SK-N-SH treated with all-trans-retinoic acid at 6 μM for 48 hours (cell line): ENCODE measurements around the gene CBFA2T3.

ENCODE experiments used
- ATAC-seq: fragments of 200-7000 bp; cut with Tn5 transposase; 3 replicates; pipeline ENCODE4 v1.9.1; 2020; ENCODE audit warnings: mild to moderate bottlenecking, moderate library complexity
- ARNTL ChIP-seq: fragments of 450-650 bp; formaldehyde crosslinking; IDR thresholded peaks from 2 replicates; pipeline ENCODE4 v1.5.0; 2020; ENCODE audit warnings: low read depth, mild to moderate bottlenecking, moderate library complexity, borderline replicate concordance
- BACH2 ChIP-seq: fragments of 250-450 bp; sonication (Bioruptor Pico); IDR thresholded peaks from 2 replicates; pipeline ENCODE4 v1.9.0; 2021; ENCODE audit warnings: mild to moderate bottlenecking, borderline replicate concordance
- CREB5 ChIP-seq: fragments of 250-450 bp; sonication (Bioruptor Pico); IDR thresholded peaks from 2 replicates; pipeline ENCODE4 v1.5.1; 2020; ENCODE audit warnings: low read depth, mild to moderate bottlenecking, moderate library complexity
- CSDC2 ChIP-seq: fragments of 250-450 bp; sonication (Bioruptor Pico); IDR thresholded peaks from 2 replicates; pipeline ENCODE4 v1.5.0; 2020; ENCODE audit warnings: mild to moderate bottlenecking, moderate library complexity
- ESRRG ChIP-seq: fragments of 250-450 bp; sonication (Bioruptor Pico); IDR thresholded peaks from 2 replicates; pipeline ENCODE4 v1.6.1; 2021; ENCODE audit warnings: mild to moderate bottlenecking
- GLIS3 ChIP-seq: fragments of 250-450 bp; sonication (Bioruptor Pico); IDR thresholded peaks from 2 replicates; pipeline ENCODE4 v1.5.0; 2020; ENCODE audit warnings: mild to moderate bottlenecking, moderate library complexity
- ISL1 ChIP-seq: fragments of 250-450 bp; sonication (Bioruptor Pico); IDR thresholded peaks from 2 replicates; pipeline ENCODE4 v2.1.2; 2022; ENCODE audit warnings: mild to moderate bottlenecking, moderate library complexity
- OSR1 ChIP-seq: fragments of 250-450 bp; sonication (Bioruptor Pico); IDR thresholded peaks from 2 replicates; pipeline ENCODE4 v1.8.0; 2022; ENCODE audit warnings: moderate library complexity, mild to moderate bottlenecking, inconsistent platforms
- PATZ1 ChIP-seq: fragments of 250-450 bp; sonication (Bioruptor Pico); IDR thresholded peaks from 2 replicates; pipeline ENCODE4 v1.8.0; 2020; ENCODE audit warnings: mild to moderate bottlenecking, moderate library complexity, borderline replicate concordance
- POU6F1 ChIP-seq: fragments of 250-450 bp; sonication (Bioruptor Pico); IDR thresholded peaks from 2 replicates; pipeline ENCODE4 v1.8.0; 2021; ENCODE audit warnings: low read depth, mild to moderate bottlenecking, moderate library complexity, borderline replicate concordance
- PPARA ChIP-seq: fragments of 250-450 bp; sonication (Bioruptor Pico); IDR thresholded peaks from 2 replicates; pipeline ENCODE4 v1.5.0; 2020; ENCODE audit warnings: mild to moderate bottlenecking, borderline replicate concordance
- RARB ChIP-seq: fragments of 250-450 bp; sonication (Bioruptor Pico); IDR thresholded peaks from 2 replicates; pipeline ENCODE4 v1.8.0; 2021; ENCODE audit warnings: mild to moderate bottlenecking, moderate library complexity
- SNAI2 ChIP-seq: fragments of 250-450 bp; sonication (Bioruptor Pico); IDR thresholded peaks from 2 replicates; pipeline ENCODE4 v1.5.0; 2020; ENCODE audit warnings: mild to moderate bottlenecking, moderate library complexity
- TCF4 ChIP-seq: fragments of 250-450 bp; sonication (Bioruptor Pico); IDR thresholded peaks from 2 replicates; pipeline ENCODE4 v1.8.0; 2021; ENCODE audit warnings: mild to moderate bottlenecking, moderate library complexity, borderline replicate concordance
- TOX ChIP-seq: fragments of 250-450 bp; sonication (Bioruptor Pico); IDR thresholded peaks from 2 replicates; pipeline ENCODE4 v1.8.0; 2021; ENCODE audit warnings: mild to moderate bottlenecking, moderate library complexity, borderline replicate concordance
- ZC3H10 ChIP-seq: fragments of 250-450 bp; sonication (Bioruptor Pico); IDR thresholded peaks from 2 replicates; pipeline ENCODE4 v1.5.1; 2021; ENCODE audit warnings: mild to moderate bottlenecking, moderate library complexity
- ZFP3 ChIP-seq: fragments of 250-450 bp; sonication (Bioruptor Pico); IDR thresholded peaks from 2 replicates; pipeline ENCODE4 v1.5.0; 2020; ENCODE audit warnings: mild to moderate bottlenecking, moderate library complexity
- ZFP30 ChIP-seq: fragments of 450-650 bp; formaldehyde crosslinking; IDR thresholded peaks from 2 replicates; pipeline ENCODE4 v1.5.0; 2022; ENCODE audit warnings: mild to moderate bottlenecking, moderate library complexity
- ZNF565 ChIP-seq: fragments of 450-650 bp; formaldehyde crosslinking; conservative IDR thresholded peaks from 2 replicates; pipeline ENCODE4 v1.5.0; 2020; ENCODE audit warnings: low read depth, mild to moderate bottlenecking, moderate library complexity
- ZNF70 ChIP-seq: fragments of 450-650 bp; formaldehyde crosslinking; IDR thresholded peaks from 2 replicates; pipeline ENCODE4 v1.5.0; 2020; ENCODE audit warnings: mild to moderate bottlenecking, moderate library complexity
- ZNF8 ChIP-seq: fragments of 450-650 bp; formaldehyde crosslinking; IDR thresholded peaks from 2 replicates; pipeline ENCODE4 v1.5.0; 2020; ENCODE audit warnings: mild to moderate bottlenecking, moderate library complexity
- TF ChIP-seq, protein P1 (sequence below): fragments of 250-450 bp; sonication (Bioruptor Pico); IDR thresholded peaks from 2 replicates; pipeline ENCODE4 v1.5.1; 2021; ENCODE audit warnings: mild to moderate bottlenecking, moderate library complexity

The CBFA2T3 gene

DNA sequence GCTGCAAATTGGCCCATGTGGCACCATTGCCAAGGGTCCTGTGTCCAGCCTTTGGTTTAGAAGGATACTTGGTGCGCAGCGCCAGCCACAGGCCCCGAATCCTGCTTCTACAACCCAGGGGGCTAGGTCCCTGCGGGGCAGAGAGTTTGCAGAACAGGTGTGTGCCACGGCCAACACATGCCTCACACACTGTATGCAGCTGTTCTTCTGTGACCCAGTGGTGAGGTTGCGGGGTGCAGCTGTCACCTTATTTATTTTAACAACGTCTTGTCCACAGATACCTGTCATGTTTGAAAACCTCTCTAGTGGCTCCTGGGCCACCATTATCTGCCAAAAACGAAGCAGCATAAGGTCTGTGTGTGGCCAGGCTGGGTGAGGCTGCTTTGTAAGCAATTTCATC is 11.6 kb downstream of the CBFA2T3 start:
- TF ChIP-seq ZFP3 (CRISPR knock-in tag) = no peak
- no peak for TF ChIP-seq ESRRG (CRISPR knock-in tag)
- TF ChIP-seq, protein P1, sequence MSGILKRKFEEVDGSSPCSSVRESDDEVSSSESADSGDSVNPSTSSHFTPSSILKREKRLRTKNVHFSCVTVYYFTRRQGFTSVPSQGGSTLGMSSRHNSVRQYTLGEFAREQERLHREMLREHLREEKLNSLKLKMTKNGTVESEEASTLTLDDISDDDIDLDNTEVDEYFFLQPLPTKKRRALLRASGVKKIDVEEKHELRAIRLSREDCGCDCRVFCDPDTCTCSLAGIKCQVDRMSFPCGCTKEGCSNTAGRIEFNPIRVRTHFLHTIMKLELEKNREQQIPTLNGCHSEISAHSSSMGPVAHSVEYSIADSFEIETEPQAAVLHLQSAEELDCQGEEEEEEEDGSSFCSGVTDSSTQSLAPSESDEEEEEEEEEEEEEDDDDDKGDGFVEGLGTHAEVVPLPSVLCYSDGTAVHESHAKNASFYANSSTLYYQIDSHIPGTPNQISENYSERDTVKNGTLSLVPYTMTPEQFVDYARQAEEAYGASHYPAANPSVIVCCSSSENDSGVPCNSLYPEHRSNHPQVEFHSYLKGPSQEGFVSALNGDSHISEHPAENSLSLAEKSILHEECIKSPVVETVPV (CRISPR knock-in tag) = no peak
- TF ChIP-seq ZNF565 (CRISPR knock-in tag) = no peak
- TF ChIP-seq ZFP30 (CRISPR knock-in tag) = no peak
- no peak for TF ChIP-seq ISL1 (CRISPR knock-in tag)
- TF ChIP-seq TOX (CRISPR knock-in tag) = no peak
- no peak for TF ChIP-seq ZNF8 (CRISPR knock-in tag)
- TF ChIP-seq POU6F1 (CRISPR knock-in tag) = no peak
- TF ChIP-seq PPARA (CRISPR knock-in tag) = no peak
- no peak for TF ChIP-seq ARNTL (CRISPR knock-in tag)
- TF ChIP-seq PATZ1 (CRISPR knock-in tag) = no peak
- no peak for TF ChIP-seq CSDC2 (CRISPR knock-in tag)
- no peak for TF ChIP-seq TCF4 (CRISPR knock-in tag)
- TF ChIP-seq ZC3H10 (CRISPR knock-in tag) = no peak
- no peak for TF ChIP-seq BACH2
- no peak for TF ChIP-seq RARB (CRISPR knock-in tag)
- TF ChIP-seq SNAI2 (CRISPR knock-in tag) = no peak
- TF ChIP-seq ZNF70 (CRISPR knock-in tag) = no peak
- ATAC-seq = no peak

DNA sequence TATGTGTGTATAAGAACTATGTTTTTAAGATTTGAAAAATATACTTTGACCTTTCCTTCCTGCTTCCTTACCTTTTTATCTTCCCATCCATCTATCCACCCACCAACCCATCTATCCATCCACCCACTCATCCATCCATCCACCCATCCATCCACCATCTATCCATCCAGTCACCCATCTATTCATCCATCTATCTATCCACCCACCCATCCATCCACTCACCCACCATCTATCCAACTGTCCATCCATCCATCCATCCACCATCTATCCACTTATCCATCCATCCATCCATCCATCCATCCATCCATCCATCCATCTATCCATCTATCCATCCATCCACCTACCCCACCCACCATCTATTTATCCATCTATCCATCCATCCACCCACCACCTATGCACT is 12.4 kb downstream of the CBFA2T3 start:
- ATAC-seq = no peak
- TF ChIP-seq BACH2 = no peak
- TF ChIP-seq CREB5 (CRISPR knock-in tag) = no peak
- TF ChIP-seq TCF4 (CRISPR knock-in tag) = no peak
- TF ChIP-seq, protein P1 (CRISPR knock-in tag) = no peak
- no peak for TF ChIP-seq TOX (CRISPR knock-in tag)
- TF ChIP-seq RARB (CRISPR knock-in tag) = no peak
- no peak for TF ChIP-seq ARNTL (CRISPR knock-in tag)
- no peak for TF ChIP-seq ZC3H10 (CRISPR knock-in tag)
- TF ChIP-seq ZFP3 (CRISPR knock-in tag) = no peak
- TF ChIP-seq OSR1 = no peak
- no peak for TF ChIP-seq PPARA (CRISPR knock-in tag)
- TF ChIP-seq ISL1 (CRISPR knock-in tag) = no peak
- TF ChIP-seq ZFP30 (CRISPR knock-in tag) = no peak
- no peak for TF ChIP-seq ZNF70 (CRISPR knock-in tag)
- TF ChIP-seq ZNF565 (CRISPR knock-in tag) = no peak
- no peak for TF ChIP-seq SNAI2 (CRISPR knock-in tag)

DNA sequence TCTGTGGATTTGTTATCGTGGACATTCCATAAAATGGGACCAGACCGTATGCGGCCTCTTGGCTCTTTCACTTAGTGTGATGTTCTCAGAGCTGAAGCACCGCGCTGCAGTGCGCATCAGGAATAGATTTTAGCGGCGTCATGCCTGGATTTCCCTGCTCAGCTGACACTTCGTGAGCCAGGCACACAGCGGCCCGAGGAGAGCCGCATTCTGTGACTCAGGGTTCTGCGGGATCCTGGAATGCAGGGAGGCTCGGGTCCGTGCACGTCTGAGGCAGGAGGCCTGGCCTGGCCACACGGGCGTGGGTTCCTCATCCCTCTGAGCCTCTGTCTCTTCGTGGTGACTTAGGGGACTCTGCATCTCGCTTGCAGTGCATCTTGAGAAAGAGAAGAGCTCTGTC is 13.4 kb downstream of the CBFA2T3 start:
- TF ChIP-seq GLIS3 (CRISPR knock-in tag) (no peak), TOX (CRISPR knock-in tag) (no peak), CREB5 (CRISPR knock-in tag) (no peak), ESRRG (CRISPR knock-in tag) (no peak), ISL1 (CRISPR knock-in tag) (no peak), ZNF565 (CRISPR knock-in tag) (no peak), ZNF70 (CRISPR knock-in tag) (no peak), ZFP3 (CRISPR knock-in tag) (no peak), RARB (CRISPR knock-in tag) (no peak), SNAI2 (CRISPR knock-in tag) (no peak)

More for the DNA sequence above, 13.4 kb downstream of the CBFA2T3 start:
- no peak; the same call in 2 of the 3 replicates for ATAC-seq
